ENCODE measurements around the gene CBFA2T3.

CBFA2T3 gene

DNA sequence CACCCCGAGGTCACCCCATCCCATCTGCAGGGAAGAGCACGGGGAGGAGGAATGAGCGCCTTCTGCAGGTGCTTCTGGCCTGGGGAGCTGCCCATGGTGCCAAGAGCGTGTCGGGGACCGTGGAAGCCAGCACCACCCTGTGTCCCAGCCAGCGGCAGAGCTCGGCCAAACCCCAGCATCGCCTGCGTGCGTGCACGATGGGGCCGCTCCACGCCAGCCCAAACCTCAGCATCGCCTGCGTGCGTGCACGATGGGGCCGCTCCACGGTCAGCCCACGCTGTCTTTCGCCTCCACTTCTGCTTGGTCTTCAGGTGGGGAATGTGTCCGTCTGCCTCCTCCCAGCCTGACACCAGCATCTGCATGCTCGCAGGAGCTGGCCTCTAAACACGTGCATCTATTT, 134.2 kb downstream of the CBFA2T3 start:
- no peak overlapping the region for H3K4me3 Mint-ChIP-seq
- H3K27me3 Mint-ChIP-seq: no peaks in the 10 kb centered on the region
- no peaks in the 10 kb centered on the region for H3K4me1 Mint-ChIP-seq (ENCODE audit: low read depth)
- no peaks in the 10 kb centered on the region for H3K36me3 Mint-ChIP-seq
- H3K9me3 Mint-ChIP-seq (ENCODE audit: low read depth): no peaks in the 10 kb centered on the region
- H3K27ac Mint-ChIP-seq: no peak overlapping the region

- H3K4me3 Mint-ChIP-seq: no peak overlapping the region
These were observed 134.7 kb downstream of the CBFA2T3 start for GRCh38 chr16:88842308-88842756.

GRCh38 chr16:88841521-88842307, 135.3 kb downstream of the CBFA2T3 start:
- Mint-ChIP-seq H3K4me3 (no peak overlapping the region), H3K9me3 (ENCODE audit: low read depth) (no peaks in the 10 kb centered on the region), H3K4me1 (ENCODE audit: low read depth) (no peaks in the 10 kb centered on the region), H3K36me3 (no peaks in the 10 kb centered on the region), H3K27ac (no peak overlapping the region), H3K27me3 (no peaks in the 10 kb centered on the region)

More at GRCh38 chr16:88842308-88842756, 134.7 kb downstream of the CBFA2T3 start:
- no peaks in the 10 kb centered on the region for H3K36me3 Mint-ChIP-seq
- no peak overlapping the region for H3K27ac Mint-ChIP-seq
- H3K27me3 Mint-ChIP-seq: no peaks in the 10 kb centered on the region
- no peaks in the 10 kb centered on the region for H3K9me3 Mint-ChIP-seq (ENCODE audit: low read depth)
- H3K4me1 Mint-ChIP-seq (ENCODE audit: low read depth): no peaks in the 10 kb centered on the region

DNA sequence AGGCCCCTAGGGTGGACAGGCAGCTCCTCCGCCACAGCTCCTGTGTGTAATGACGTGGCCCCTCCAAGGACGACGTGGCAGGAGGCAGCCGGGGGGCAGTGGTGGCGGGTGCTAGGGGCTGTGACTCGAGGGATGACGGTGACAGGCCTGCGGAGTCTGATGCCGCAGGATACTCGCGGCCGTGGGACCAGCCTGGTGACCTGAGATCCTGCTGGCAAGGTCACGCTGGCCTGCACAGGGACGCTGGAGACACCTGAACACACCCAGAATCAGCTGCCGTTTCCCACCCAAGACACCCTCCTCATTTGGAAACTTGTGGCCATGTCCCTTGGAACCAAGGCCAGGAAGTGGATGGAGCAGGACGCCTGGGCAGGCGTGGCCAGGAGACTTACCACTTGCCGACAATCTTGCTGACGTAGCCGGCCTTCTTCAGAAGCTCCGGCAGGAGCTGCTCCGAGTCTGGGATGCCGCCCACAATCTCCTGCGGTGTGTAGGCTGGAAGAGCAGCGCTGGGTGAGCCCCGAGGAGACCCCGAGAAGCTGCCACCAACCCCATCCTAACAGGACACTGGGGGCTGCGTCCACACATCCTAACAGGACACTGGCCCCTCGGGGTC, 136.3 kb downstream of the CBFA2T3 start:
- H3K36me3 Mint-ChIP-seq: no peaks in the 10 kb centered on the region
- no peak overlapping the region for H3K27ac Mint-ChIP-seq
- H3K4me1 Mint-ChIP-seq (ENCODE audit: low read depth): no peaks in the 10 kb centered on the region
- no peaks in the 10 kb centered on the region for H3K27me3 Mint-ChIP-seq
- no peaks in the 10 kb centered on the region for H3K9me3 Mint-ChIP-seq (ENCODE audit: low read depth)
- H3K4me3 Mint-ChIP-seq: no peak overlapping the region

GRCh38 chr16:88839745-88840599, 137.0 kb downstream of the CBFA2T3 start:
- no peaks in the 10 kb centered on the region for H3K9me3 Mint-ChIP-seq (ENCODE audit: low read depth)
- H3K36me3 Mint-ChIP-seq: no peaks in the 10 kb centered on the region
- no peaks in the 10 kb centered on the region for H3K27me3 Mint-ChIP-seq
- H3K4me1 Mint-ChIP-seq (ENCODE audit: low read depth): no peaks in the 10 kb centered on the region
- no peak overlapping the region for H3K4me3 Mint-ChIP-seq
- no peak overlapping the region for H3K27ac Mint-ChIP-seq

GRCh38 chr16:88839026-88839529, 137.9 kb downstream of the CBFA2T3 start:
- H3K36me3 Mint-ChIP-seq: no peaks in the 10 kb centered on the region

GRCh38 chr16:88838566-88838965, 138.4 kb downstream of the CBFA2T3 start:
- Mint-ChIP-seq H3K4me1 (ENCODE audit: low read depth) (no peaks in the 10 kb centered on the region), H3K27me3 (no peaks in the 10 kb centered on the region), H3K27ac (no peak overlapping the region), H3K4me3 (no peak overlapping the region), H3K9me3 (ENCODE audit: low read depth) (no peaks in the 10 kb centered on the region), H3K36me3 (no peaks in the 10 kb centered on the region)

More at GRCh38 chr16:88839026-88839529, 137.9 kb downstream of the CBFA2T3 start:
- Mint-ChIP-seq H3K4me1 (ENCODE audit: low read depth) (no peaks in the 10 kb centered on the region), H3K4me3 (no peak overlapping the region), H3K27me3 (no peaks in the 10 kb centered on the region), H3K9me3 (ENCODE audit: low read depth) (no peaks in the 10 kb centered on the region), H3K27ac (no peak overlapping the region)

DNA sequence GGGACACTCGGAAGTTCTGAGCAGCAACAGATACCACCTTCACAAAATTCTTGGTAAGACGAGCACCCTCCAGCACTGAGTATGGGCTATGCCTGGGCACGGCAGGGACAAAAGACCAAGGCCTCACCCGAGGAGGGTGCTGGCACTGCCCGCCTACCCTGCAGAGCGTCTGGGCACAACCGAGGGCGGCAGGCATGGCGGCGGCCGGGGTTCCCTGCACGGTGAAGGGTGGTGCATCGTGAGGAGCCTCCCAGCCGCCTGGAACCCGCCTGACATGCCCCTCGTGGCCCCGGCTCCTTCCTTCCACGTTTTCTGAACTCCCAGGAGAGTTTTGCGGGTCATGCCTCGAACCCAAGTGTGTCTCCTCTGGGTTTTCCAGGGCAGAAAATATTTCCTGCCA, 139.2 kb downstream of the CBFA2T3 start:
- Mint-ChIP-seq H3K9me3 (ENCODE audit: low read depth) (no peaks in the 10 kb centered on the region), H3K27ac (no peak overlapping the region), H3K36me3 (no peaks in the 10 kb centered on the region), H3K27me3 (no peaks in the 10 kb centered on the region), H3K4me1 (ENCODE audit: low read depth) (no peaks in the 10 kb centered on the region), H3K4me3 (no peak overlapping the region)

- Mint-ChIP-seq H3K4me3 (no peak overlapping the region), H3K36me3 (no peaks in the 10 kb centered on the region), H3K27ac (no peak overlapping the region), H3K4me1 (ENCODE audit: low read depth) (no peaks in the 10 kb centered on the region), H3K27me3 (no peaks in the 10 kb centered on the region), H3K9me3 (ENCODE audit: low read depth) (no peaks in the 10 kb centered on the region)
These were observed 140.2 kb downstream of the CBFA2T3 start for GRCh38 chr16:88836791-88837190.

DNA sequence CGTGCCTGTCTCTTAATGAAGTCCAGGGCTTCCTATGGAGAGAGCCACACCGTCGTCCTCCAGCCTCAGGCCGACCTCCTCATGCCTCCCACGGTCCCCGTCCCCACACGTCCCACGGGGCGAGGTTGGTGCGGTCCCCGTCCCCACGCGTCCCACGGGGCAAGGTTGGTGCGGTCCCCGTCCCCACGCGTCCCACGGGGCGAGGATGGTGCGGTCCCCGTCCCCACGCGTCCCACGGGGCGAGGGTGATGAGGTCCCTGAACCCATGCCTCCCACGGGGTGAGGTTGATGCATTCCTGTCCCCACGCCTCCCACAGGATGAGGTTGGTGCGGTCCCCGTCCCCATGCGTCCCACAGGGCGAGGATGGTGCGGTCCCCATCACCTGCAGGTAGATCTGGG, 141.2 kb downstream of the CBFA2T3 start:
- Mint-ChIP-seq H3K9me3 (ENCODE audit: low read depth) (no peaks in the 10 kb centered on the region), H3K4me1 (ENCODE audit: low read depth) (no peaks in the 10 kb centered on the region), H3K27me3 (no peaks in the 10 kb centered on the region), H3K36me3 (no peaks in the 10 kb centered on the region), H3K27ac (no peak overlapping the region), H3K4me3 (no peak overlapping the region)

- H3K27me3 Mint-ChIP-seq: no peaks in the 10 kb centered on the region
- no peak overlapping the region for H3K4me3 Mint-ChIP-seq
- H3K27ac Mint-ChIP-seq: no peak overlapping the region
- H3K4me1 Mint-ChIP-seq (ENCODE audit: low read depth): no peaks in the 10 kb centered on the region
- H3K9me3 Mint-ChIP-seq (ENCODE audit: low read depth): no peaks in the 10 kb centered on the region
- H3K36me3 Mint-ChIP-seq: no peaks in the 10 kb centered on the region
These were observed 141.6 kb downstream of the CBFA2T3 start for GRCh38 chr16:88835383-88835782.

DNA sequence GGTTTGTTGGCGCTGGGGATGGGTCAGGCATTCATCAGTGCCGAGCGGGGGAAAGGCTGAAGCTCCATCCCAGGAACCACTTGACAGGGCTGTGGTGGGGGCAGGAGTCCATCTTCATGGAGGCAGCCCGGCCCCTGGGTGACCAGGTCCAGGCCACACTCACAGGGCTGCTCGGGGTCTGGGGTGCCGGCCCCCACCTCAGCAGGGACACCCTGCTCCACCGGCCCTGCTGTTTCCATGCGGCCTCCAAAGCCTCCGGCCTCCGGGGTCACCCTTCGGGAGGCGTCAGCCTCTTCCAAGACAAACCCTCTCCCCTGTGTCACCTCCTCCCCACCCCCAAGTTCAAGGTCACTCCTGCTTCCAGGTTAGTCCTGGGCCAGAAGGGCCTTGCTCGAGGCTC, 142.3 kb downstream of the CBFA2T3 start:
- Mint-ChIP-seq H3K27ac (no peak overlapping the region), H3K36me3 (no peaks in the 10 kb centered on the region), H3K27me3 (no peaks in the 10 kb centered on the region), H3K4me3 (no peak overlapping the region), H3K9me3 (ENCODE audit: low read depth) (no peaks in the 10 kb centered on the region), H3K4me1 (ENCODE audit: low read depth) (no peaks in the 10 kb centered on the region)

DNA sequence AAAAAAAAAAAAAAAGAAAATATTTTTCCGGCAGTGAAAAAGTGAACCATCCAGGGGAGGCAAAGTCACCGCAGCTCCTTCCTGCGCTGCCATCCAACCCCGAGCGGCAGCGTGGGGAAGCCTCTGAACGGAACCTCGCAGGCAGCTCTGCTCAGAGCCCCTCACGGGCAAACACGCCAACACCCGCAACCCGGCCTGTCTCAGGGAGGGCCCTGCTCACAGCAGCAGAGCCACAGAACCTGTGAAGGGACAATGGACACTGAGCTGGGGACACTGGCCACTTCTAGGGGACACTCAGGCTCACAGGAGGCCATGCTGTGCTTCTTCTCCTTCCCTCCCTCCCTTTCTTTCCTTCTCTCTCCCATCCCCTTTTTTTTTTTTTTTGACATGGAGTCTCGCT, 143.9 kb downstream of the CBFA2T3 start:
- H3K9me3 Mint-ChIP-seq (ENCODE audit: low read depth): no peaks in the 10 kb centered on the region
- H3K4me1 Mint-ChIP-seq (ENCODE audit: low read depth): no peaks in the 10 kb centered on the region
- no peaks in the 10 kb centered on the region for H3K27me3 Mint-ChIP-seq
- H3K36me3 Mint-ChIP-seq: no peaks in the 10 kb centered on the region
- H3K4me3 Mint-ChIP-seq: no peak overlapping the region
- H3K27ac Mint-ChIP-seq: no peak overlapping the region

- Mint-ChIP-seq H3K27me3 (no peaks in the 10 kb centered on the region), H3K36me3 (no peaks in the 10 kb centered on the region), H3K4me3 (no peak overlapping the region), H3K9me3 (ENCODE audit: low read depth) (no peaks in the 10 kb centered on the region), H3K4me1 (ENCODE audit: low read depth) (no peaks in the 10 kb centered on the region), H3K27ac (no peak overlapping the region)
These were observed 145.2 kb downstream of the CBFA2T3 start for GRCh38 chr16:88831838-88832237.

GRCh38 chr16:88830783-88831182, 146.2 kb downstream of the CBFA2T3 start:
- Mint-ChIP-seq H3K9me3 (ENCODE audit: low read depth) (no peaks in the 10 kb centered on the region), H3K4me3 (no peak overlapping the region), H3K4me1 (ENCODE audit: low read depth) (no peaks in the 10 kb centered on the region), H3K27me3 (no peaks in the 10 kb centered on the region), H3K27ac (no peak overlapping the region), H3K36me3 (no peaks in the 10 kb centered on the region)
